IMR-90 (cell line): ENCODE results near the gene PM20D2. TPM values are rescaled to one million over a fixed set of nuclear protein-coding genes. Genes with fewer than 3 reads are reported as not detected.

Experiments used
- ATAC-seq: fragments of 200-7000 bp; cut with Tn5 transposase; 2 replicates; pipeline ENCODE4 v1.9.1; 2020; ENCODE audit warnings: low read depth, mild to moderate bottlenecking, moderate library complexity
- BruUV-seq: library from RNA; stranded (reverse); fragments of 400-500 nt; replicated peaks from 2 replicates; lab custom pipeline; 2021; lab: Mats Ljungman, UMichigan
- CTCF ChIA-PET: fragments of 300-600 bp; formaldehyde crosslinking; extraction: SDS; loops from one replicate; lab custom pipeline; 2021; ENCODE audit warnings: antibody characterized with exemption; lab: Yijun Ruan, JAX
- POLR2A ChIA-PET: fragments of 300-600 bp; sonication (Branson Sonifier 250); formaldehyde crosslinking; loops from one replicate; lab custom pipeline; 2022; ENCODE audit warnings: antibody characterized with exemption; ENCODE audit not compliant: unreplicated experiment; lab: Charles Lee
- DNase-seq: peaks from one replicate; pipeline ENCODE4 v3.0.0; 2013
- H2AFZ ChIP-seq: replicated peaks from 2 replicates; pipeline ENCODE3; 2013; ENCODE audit warnings: low read length, mild to moderate bottlenecking; ENCODE audit not compliant: poor library complexity
- H2AK5ac ChIP-seq: 2 replicates; pipeline ENCODE4 v1.6.1; 2013; ENCODE audit warnings: low read depth, low read length, inconsistent platforms
- H2AK9ac ChIP-seq: replicated peaks from 2 replicates; pipeline ENCODE3; 2013; ENCODE audit warnings: mild to moderate bottlenecking, low read depth, low read length, moderate library complexity; ENCODE audit not compliant: poor library complexity
- H2BK120ac ChIP-seq: 2 replicates; pipeline ENCODE4 v1.6.1; 2013; ENCODE audit warnings: low read depth, low read length, inconsistent platforms
- H2BK15ac ChIP-seq: 3 replicates; pipeline ENCODE4 v1.6.1; 2013; ENCODE audit warnings: low read depth, low read length, inconsistent platforms
- H2BK20ac ChIP-seq: 2 replicates; pipeline ENCODE4 v1.6.1; 2013; ENCODE audit warnings: low read depth, mild to moderate bottlenecking, inconsistent platforms, low read length, moderate library complexity
- H2BK5ac ChIP-seq: 2 replicates; pipeline ENCODE4 v1.6.1; 2013; ENCODE audit warnings: mild to moderate bottlenecking, low read depth, low read length, inconsistent platforms; ENCODE audit not compliant: poor library complexity, severe bottlenecking
- H3K14ac ChIP-seq: replicated peaks from 2 replicates; pipeline ENCODE4 v1.6.1; 2013; ENCODE audit warnings: low read depth, low read length, inconsistent platforms
- H3K18ac ChIP-seq: 2 replicates; pipeline ENCODE4 v1.6.1; 2013; ENCODE audit warnings: low read depth, low read length, control low read depth
- H3K23ac ChIP-seq: 2 replicates; pipeline ENCODE4 v1.6.1; 2013; ENCODE audit warnings: low read depth, low read length, inconsistent platforms
- H3K27ac ChIP-seq: 2 replicates; pipeline ENCODE4 v1.5.1; 2013; ENCODE audit warnings: mild to moderate bottlenecking, control low read depth, low read length; ENCODE audit not compliant: insufficient read depth
- H3K27me3 ChIP-seq: 2 replicates; pipeline ENCODE4 v1.6.1; 2013; ENCODE audit warnings: low read length; ENCODE audit not compliant: control insufficient read depth, insufficient read depth
- H3K36me3 ChIP-seq: 2 replicates; pipeline ENCODE4 v1.6.1; 2013; ENCODE audit warnings: low read length, mixed read lengths; ENCODE audit not compliant: control insufficient read depth, insufficient read depth
- H3K4ac ChIP-seq: 2 replicates; pipeline ENCODE4 v1.6.1; 2013; ENCODE audit warnings: low read depth, low read length, inconsistent platforms
- H3K4me1 ChIP-seq: 2 replicates; pipeline ENCODE4 v1.6.1; 2013; ENCODE audit warnings: low read length, mixed read lengths; ENCODE audit not compliant: control insufficient read depth, insufficient read depth
- H3K4me2 ChIP-seq: 2 replicates; pipeline ENCODE4 v1.6.1; 2013; ENCODE audit warnings: low read depth, mild to moderate bottlenecking, control low read depth, low read length, moderate library complexity
- H3K4me3 ChIP-seq: 2 replicates; pipeline ENCODE4 v1.5.1; 2013; ENCODE audit warnings: low read depth, mild to moderate bottlenecking, control low read depth, low read length, moderate library complexity; ENCODE audit not compliant: insufficient read depth
- H3K56ac ChIP-seq: 2 replicates; pipeline ENCODE4 v1.6.1; 2013; ENCODE audit warnings: low read length, inconsistent platforms; ENCODE audit not compliant: insufficient read depth; ENCODE audit errors: extremely low read depth
- H3K79me1 ChIP-seq, 2 experiments: 2 replicates each; pipeline ENCODE4 v1.6.1; 2013; ENCODE audit warnings: low read length in 2 of 2, inconsistent platforms in 1 of 2, low read depth in 1 of 2
- H3K9ac ChIP-seq: 2 replicates; pipeline ENCODE4 v1.6.1; 2013; ENCODE audit warnings: low read depth, low read length, control low read depth
- H3K9me1 ChIP-seq: 2 replicates; pipeline ENCODE4 v1.6.1; 2013; ENCODE audit warnings: low read length, inconsistent platforms; ENCODE audit not compliant: insufficient read depth
- H3K9me3 ChIP-seq: 2 replicates; pipeline ENCODE4 v1.6.1; 2013; ENCODE audit warnings: low read length; ENCODE audit not compliant: control insufficient read depth, insufficient read depth
- H4K20me1 ChIP-seq: 2 replicates; pipeline ENCODE4 v1.6.1; 2013; ENCODE audit warnings: low read length, inconsistent platforms; ENCODE audit not compliant: insufficient read depth
- H4K5ac ChIP-seq: 2 replicates; pipeline ENCODE4 v1.6.1; 2013; ENCODE audit warnings: mild to moderate bottlenecking, low read depth, low read length, control low read depth
- H4K8ac ChIP-seq, 2 experiments: 2 replicates each; pipeline ENCODE4 v1.6.1; 2013; ENCODE audit warnings: low read depth in 2 of 2, low read length in 2 of 2, control low read depth in 1 of 2, inconsistent platforms in 1 of 2
- H4K91ac ChIP-seq: 2 replicates; pipeline ENCODE4 v1.6.1; 2013; ENCODE audit warnings: low read depth, low read length, inconsistent platforms; ENCODE audit not compliant: insufficient read depth
- BHLHE40 ChIP-seq: fragments of 150-350 bp; IDR thresholded peaks from 2 replicates; pipeline ENCODE4 v1.6.1; 2016; ENCODE audit warnings: mild to moderate bottlenecking, low read depth, low read length
- CEBPB ChIP-seq: IDR thresholded peaks from 2 replicates; pipeline ENCODE4 v1.6.1; 2012; ENCODE audit warnings: low read depth, low read length, improper control_type of control experiment
- MAFK ChIP-seq: IDR thresholded peaks from 2 replicates; pipeline ENCODE4 v1.6.1; 2012; ENCODE audit warnings: low read depth, low read length, improper control_type of control experiment
- MAZ ChIP-seq: IDR thresholded peaks from 2 replicates; pipeline ENCODE4 v1.6.1; 2012; ENCODE audit warnings: low read depth, mild to moderate bottlenecking, low read length, improper control_type of control experiment, moderate library complexity, borderline replicate concordance
- MXI1 ChIP-seq: IDR thresholded peaks from 2 replicates; pipeline ENCODE4 v1.6.1; 2012; ENCODE audit warnings: low read depth, mild to moderate bottlenecking, low read length, moderate library complexity, borderline replicate concordance
- WGBS, 2 experiments: methylation state at CpG; one replicate each; pipeline versions ENCODE4 v1.1.5 to v1.1.7; 2013; ENCODE audit warnings: missing lambda C conversion rate in 2 of 2; ENCODE audit not compliant: insufficient read length in 1 of 2; ENCODE audit errors: extremely low coverage in 2 of 2; 5-methylcytosine and 5-hydroxymethylcytosine counted together
- dilution Hi-C: fragments of 300-500 bp; cut with HindIII; formaldehyde crosslinking; loops from one replicate; pipeline ENCODE4 v1.14.3; 2018; ENCODE audit warnings: low sequenced_read_pairs; ENCODE audit not compliant: unreplicated experiment
- in situ Hi-C: fragments of 300-500 bp; cut with MboI; formaldehyde crosslinking; loops from 3 replicates; pipeline ENCODE4 v1.14.3; 2019; ENCODE audit warnings: low sequenced_read_pairs, inconsistent platforms, mixed read lengths
- intact Hi-C: fragments of 100-400 bp; cut with micrococcal nuclease; formaldehyde crosslinking; loops from 2 replicates; pipeline ENCODE4 v1.10.0; 2022
- polyA plus RNA-seq, 3 experiments: library from polyadenylated mRNA; depleted of rRNA; stranded (reverse); fragments of >200 nt; gene quantifications; 2 replicates each; pipeline ENCODE4 v1.2.3, GENCODE V29; 2012; ENCODE audit warnings: low replicate concordance in 1 of 3
- total RNA-seq: library from RNA; depleted of rRNA; stranded (reverse); fragments of >200 nt; gene quantifications from 2 replicates; pipeline ENCODE4 v1.2.3, GENCODE V29; 2012
- TF ChIP-seq, protein P1 (sequence below): fragments of 150-350 bp; IDR thresholded peaks from 2 replicates; pipeline ENCODE4 v1.6.1; 2017; ENCODE audit warnings: mild to moderate bottlenecking, antibody characterized with exemption, low read length, low read depth
- TF ChIP-seq, protein P2 (sequence below): conservative IDR thresholded peaks from 2 replicates; pipeline ENCODE4 v1.5.1; 2012; ENCODE audit warnings: mild to moderate bottlenecking, low read depth, low read length, improper control_type of control experiment
- TF ChIP-seq, protein P3 (sequence below): fragments of 150-350 bp; IDR thresholded peaks from 2 replicates; pipeline ENCODE4 v1.6.1; 2016; ENCODE audit warnings: low read depth, mild to moderate bottlenecking, low read length, moderate library complexity, borderline replicate concordance

The PM20D2 gene
- total and polyA plus RNA-seq, 2 of the 4 experiments (the other 2 are of a cell fraction), result 6.0 to 6.5 TPM

DNA sequence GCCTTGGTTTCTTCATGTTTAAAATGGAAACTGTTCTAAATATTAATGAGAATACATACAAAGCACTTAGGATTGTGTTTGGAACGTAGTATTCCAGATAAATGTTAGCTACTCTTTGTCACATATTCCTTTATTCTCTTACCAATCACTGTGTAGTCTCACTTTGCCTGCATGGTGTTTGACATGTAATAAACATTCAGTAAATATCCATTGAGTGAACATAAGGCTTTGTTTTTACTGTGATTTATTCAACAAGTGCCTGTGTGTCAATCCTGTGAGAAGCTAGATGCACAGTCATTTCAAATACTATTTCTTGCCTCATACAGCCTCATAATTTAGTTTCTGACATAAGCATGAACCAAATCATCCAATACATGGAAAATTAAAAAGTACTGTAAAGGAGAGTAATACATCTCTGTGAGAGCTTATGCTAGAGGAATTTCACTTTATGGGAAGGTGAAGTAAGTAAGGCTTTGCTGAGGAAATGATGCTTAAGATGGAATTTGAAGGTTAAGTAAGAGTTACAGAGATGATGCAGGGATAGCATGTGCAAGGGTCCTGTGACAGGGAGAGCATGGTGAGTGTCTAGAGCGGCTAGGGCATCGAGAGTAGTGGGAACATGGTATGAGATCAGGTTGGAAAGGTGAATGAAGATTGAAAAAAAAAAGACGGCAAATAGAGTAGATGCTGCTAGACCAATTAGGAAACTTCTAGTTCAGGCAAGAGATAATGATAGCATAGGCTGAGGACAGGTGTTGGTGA, 14.7 kb downstream of the PM20D2 start:
- Histone ChIP-seq H3K14ac (no peak overlapping the region), H3K56ac (no peak overlapping the region), H4K91ac (no peak overlapping the region), H3K79me1 (no peaks in the 10 kb centered on the region), H2BK120ac (no peak overlapping the region), H2BK15ac (no peak overlapping the region), H2AK9ac (no peak overlapping the region), H4K8ac (no peak overlapping the region), H3K4me2 (no peak overlapping the region), H4K5ac (no peak overlapping the region), H3K4me3 (no peak overlapping the region), H3K23ac (no peak overlapping the region), H2BK5ac (no peak overlapping the region), H3K9me1 (no peaks in the 10 kb centered on the region; the same call in 1 of the 2 replicates), H2AK5ac (no peak overlapping the region), H3K4me1 (no peaks in the 10 kb centered on the region; the same call in 1 of the 2 replicates), H2BK20ac (no peak overlapping the region), H3K4ac (no peak overlapping the region), H2AFZ (no peak overlapping the region), H3K27ac (no peak overlapping the region), H3K18ac (no peak overlapping the region), H3K27me3 (no peaks in the 10 kb centered on the region), H3K9me3 (no peaks in the 10 kb centered on the region), H3K36me3 (peaks cover 7% of the 10 kb centered on the region), H4K20me1 (no peaks in the 10 kb centered on the region), H3K9ac (no peak overlapping the region)
- WGBS, 2 experiments, result 100% methylated on average over 3 of the region's 4 CpGs; no CpG with 5 or more reads in 1 of the 2 experiments
- intact Hi-C loops, result no loop called here
- no TSS peak for BruUV-seq
- ChIA-PET CTCF (interaction anchor here (0.6 kb wide), 1 partner anchor 14 kb away, joined by 8 read pairs; no protein-coding TSS in a partner anchor), POLR2A (no interaction called here)
- TF ChIP-seq CEBPB (no peak), MXI1 (no peak), MAFK (no peak), MAZ (no peak), BHLHE40 (no peak)
- TF ChIP-seq, protein P1, sequence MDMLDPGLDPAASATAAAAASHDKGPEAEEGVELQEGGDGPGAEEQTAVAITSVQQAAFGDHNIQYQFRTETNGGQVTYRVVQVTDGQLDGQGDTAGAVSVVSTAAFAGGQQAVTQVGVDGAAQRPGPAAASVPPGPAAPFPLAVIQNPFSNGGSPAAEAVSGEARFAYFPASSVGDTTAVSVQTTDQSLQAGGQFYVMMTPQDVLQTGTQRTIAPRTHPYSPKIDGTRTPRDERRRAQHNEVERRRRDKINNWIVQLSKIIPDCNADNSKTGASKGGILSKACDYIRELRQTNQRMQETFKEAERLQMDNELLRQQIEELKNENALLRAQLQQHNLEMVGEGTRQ, result no peak
- TF ChIP-seq, protein P2, sequence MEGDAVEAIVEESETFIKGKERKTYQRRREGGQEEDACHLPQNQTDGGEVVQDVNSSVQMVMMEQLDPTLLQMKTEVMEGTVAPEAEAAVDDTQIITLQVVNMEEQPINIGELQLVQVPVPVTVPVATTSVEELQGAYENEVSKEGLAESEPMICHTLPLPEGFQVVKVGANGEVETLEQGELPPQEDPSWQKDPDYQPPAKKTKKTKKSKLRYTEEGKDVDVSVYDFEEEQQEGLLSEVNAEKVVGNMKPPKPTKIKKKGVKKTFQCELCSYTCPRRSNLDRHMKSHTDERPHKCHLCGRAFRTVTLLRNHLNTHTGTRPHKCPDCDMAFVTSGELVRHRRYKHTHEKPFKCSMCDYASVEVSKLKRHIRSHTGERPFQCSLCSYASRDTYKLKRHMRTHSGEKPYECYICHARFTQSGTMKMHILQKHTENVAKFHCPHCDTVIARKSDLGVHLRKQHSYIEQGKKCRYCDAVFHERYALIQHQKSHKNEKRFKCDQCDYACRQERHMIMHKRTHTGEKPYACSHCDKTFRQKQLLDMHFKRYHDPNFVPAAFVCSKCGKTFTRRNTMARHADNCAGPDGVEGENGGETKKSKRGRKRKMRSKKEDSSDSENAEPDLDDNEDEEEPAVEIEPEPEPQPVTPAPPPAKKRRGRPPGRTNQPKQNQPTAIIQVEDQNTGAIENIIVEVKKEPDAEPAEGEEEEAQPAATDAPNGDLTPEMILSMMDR, result no peak
- TF ChIP-seq, protein P3, sequence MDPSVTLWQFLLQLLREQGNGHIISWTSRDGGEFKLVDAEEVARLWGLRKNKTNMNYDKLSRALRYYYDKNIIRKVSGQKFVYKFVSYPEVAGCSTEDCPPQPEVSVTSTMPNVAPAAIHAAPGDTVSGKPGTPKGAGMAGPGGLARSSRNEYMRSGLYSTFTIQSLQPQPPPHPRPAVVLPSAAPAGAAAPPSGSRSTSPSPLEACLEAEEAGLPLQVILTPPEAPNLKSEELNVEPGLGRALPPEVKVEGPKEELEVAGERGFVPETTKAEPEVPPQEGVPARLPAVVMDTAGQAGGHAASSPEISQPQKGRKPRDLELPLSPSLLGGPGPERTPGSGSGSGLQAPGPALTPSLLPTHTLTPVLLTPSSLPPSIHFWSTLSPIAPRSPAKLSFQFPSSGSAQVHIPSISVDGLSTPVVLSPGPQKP, result no peak
- ATAC-seq (no peak), DNase-seq (no peak)
- dilution Hi-C loops, result no loop called here
- in situ Hi-C loops, result no loop called here
